Left lung (tissue), 10 donors: ENCODE measurements around the gene MRC2. TPM values are rescaled to one million over a fixed set of nuclear protein-coding genes. Genes with fewer than 3 reads are reported as not detected.

ENCODE experiments used
- ATAC-seq: fragments of 200-7000 bp; cut with Tn5 transposase; one replicate; pipeline ENCODE4 v1.9.1; 2020; ENCODE audit warnings: moderate library complexity
- DNase-seq, 4 donors: peaks; one replicate each; pipeline ENCODE4 v3.0.0-alpha.2; 2013 to 2020
- H3K27ac ChIP-seq, 2 donors: fragments of 200-600 bp; sonication (generic) in 1 of 2; one replicate each; pipeline versions ENCODE4 v1.5.0 to v1.8.0; 2020 to 2021
- H3K27me3 ChIP-seq, 2 donors: fragments of 200-600 bp; sonication (generic) in 1 of 2; one replicate each; pipeline versions ENCODE4 v1.5.0 to v1.8.0; 2020 to 2021
- H3K36me3 ChIP-seq, 2 donors: fragments of 200-600 bp; sonication (generic) in 1 of 2; one replicate each; pipeline versions ENCODE4 v1.5.0 to v1.8.0; 2020 to 2021
- H3K4me1 ChIP-seq, 2 donors: fragments of 200-600 bp; one replicate each; pipeline ENCODE4 v1.8.0; 2021
- H3K4me3 ChIP-seq, 2 donors: fragments of 200-600 bp; sonication (generic) in 1 of 2; one replicate each; pipeline versions ENCODE4 v1.5.0 to v1.8.0; 2020 to 2021; ENCODE audit warnings: mild to moderate bottlenecking in 1 of 2
- H3K9me3 ChIP-seq, 2 donors: fragments of 200-600 bp; sonication (generic) in 1 of 2; one replicate each; pipeline versions ENCODE4 v1.5.0 to v1.8.0; 2020 to 2021
- intact Hi-C, 2 donors: fragments of 100-400 bp; cut with DNase I; formaldehyde crosslinking; loops; one replicate each; pipeline versions ENCODE4 v1.11.2 to v1.14.2; 2022
- polyA plus RNA-seq, 6 donors: library from polyadenylated mRNA; unstranded; fragments of 120-200 nt; gene quantifications; one replicate each; pipeline ENCODE4 v1.2.1, GENCODE V29; 2013; ENCODE audit not compliant: insufficient read length in 6 of 6
- total RNA-seq, 2 donors: library from RNA; stranded (reverse); fragmentation: NEBNext Ultra II Directional; extraction: Animal tissue kit (Norgen Biotek cat#: 25700); gene quantifications; one replicate each; pipeline ENCODE4 v1.2.1, GENCODE V29; 2021
- TF ChIP-seq, protein P1 (sequence below), 2 donors: fragments of 200-600 bp; sonication (generic) in 1 of 2; IDR thresholded peaks; one replicate each; pipeline versions ENCODE4 v1.5.0 to v1.8.0; 2021; ENCODE audit warnings: antibody characterized with exemption in 2 of 2
- donor health status: DM: no; HTN: yes; CAD: no.
- donor health status: DM: no; HTN: no; CAD: no.

MRC2 gene
- total and polyA plus RNA-seq, 8 donors = 84.5 to 151 (median 101) TPM

DNA sequence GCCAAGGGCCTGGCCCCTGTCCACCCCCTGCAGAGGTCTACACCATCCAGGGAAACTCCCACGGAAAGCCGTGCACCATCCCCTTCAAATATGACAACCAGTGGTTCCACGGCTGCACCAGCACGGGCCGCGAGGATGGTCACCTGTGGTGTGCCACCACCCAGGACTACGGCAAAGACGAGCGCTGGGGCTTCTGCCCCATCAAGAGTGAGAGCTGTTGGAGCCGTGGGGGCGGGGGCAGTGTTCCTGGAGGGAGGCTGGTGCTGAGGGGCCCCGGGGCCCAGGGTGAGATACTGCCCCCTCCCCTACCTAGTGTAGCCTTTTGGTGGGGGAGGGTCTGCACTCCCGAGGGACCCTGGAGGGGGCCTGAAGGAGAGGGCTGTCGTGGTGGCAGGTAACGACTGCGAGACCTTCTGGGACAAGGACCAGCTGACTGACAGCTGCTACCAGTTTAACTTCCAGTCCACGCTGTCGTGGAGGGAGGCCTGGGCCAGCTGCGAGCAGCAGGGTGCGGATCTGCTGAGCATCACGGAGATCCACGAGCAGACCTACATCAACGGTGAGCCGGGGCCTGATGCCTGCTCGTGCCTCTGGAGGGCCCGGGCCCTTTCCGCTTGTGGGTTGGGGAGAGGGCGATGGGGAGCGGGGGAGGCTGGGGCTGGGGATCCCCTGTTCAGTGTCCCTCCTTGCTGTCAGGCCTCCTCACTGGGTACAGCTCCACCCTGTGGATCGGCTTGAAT is 38.8 kb downstream of the MRC2 start:
- TF ChIP-seq, protein P1, sequence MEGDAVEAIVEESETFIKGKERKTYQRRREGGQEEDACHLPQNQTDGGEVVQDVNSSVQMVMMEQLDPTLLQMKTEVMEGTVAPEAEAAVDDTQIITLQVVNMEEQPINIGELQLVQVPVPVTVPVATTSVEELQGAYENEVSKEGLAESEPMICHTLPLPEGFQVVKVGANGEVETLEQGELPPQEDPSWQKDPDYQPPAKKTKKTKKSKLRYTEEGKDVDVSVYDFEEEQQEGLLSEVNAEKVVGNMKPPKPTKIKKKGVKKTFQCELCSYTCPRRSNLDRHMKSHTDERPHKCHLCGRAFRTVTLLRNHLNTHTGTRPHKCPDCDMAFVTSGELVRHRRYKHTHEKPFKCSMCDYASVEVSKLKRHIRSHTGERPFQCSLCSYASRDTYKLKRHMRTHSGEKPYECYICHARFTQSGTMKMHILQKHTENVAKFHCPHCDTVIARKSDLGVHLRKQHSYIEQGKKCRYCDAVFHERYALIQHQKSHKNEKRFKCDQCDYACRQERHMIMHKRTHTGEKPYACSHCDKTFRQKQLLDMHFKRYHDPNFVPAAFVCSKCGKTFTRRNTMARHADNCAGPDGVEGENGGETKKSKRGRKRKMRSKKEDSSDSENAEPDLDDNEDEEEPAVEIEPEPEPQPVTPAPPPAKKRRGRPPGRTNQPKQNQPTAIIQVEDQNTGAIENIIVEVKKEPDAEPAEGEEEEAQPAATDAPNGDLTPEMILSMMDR (IDR thresholded peaks at IDR 0.05) = no peak
- DNase-seq (no peak), ATAC-seq (no peak)
- Histone ChIP-seq H3K36me3 (peaks cover 0 to 12% of the 10 kb centered on the region in 2 donors), H3K4me1 (no peaks in the 10 kb centered on the region), H3K4me3 (no peak overlapping the region), H3K9me3 (no peaks in the 10 kb centered on the region), H3K27me3 (no peaks in the 10 kb centered on the region), H3K27ac (no peak overlapping the region)
- intact Hi-C loops = no loop called here

DNA sequence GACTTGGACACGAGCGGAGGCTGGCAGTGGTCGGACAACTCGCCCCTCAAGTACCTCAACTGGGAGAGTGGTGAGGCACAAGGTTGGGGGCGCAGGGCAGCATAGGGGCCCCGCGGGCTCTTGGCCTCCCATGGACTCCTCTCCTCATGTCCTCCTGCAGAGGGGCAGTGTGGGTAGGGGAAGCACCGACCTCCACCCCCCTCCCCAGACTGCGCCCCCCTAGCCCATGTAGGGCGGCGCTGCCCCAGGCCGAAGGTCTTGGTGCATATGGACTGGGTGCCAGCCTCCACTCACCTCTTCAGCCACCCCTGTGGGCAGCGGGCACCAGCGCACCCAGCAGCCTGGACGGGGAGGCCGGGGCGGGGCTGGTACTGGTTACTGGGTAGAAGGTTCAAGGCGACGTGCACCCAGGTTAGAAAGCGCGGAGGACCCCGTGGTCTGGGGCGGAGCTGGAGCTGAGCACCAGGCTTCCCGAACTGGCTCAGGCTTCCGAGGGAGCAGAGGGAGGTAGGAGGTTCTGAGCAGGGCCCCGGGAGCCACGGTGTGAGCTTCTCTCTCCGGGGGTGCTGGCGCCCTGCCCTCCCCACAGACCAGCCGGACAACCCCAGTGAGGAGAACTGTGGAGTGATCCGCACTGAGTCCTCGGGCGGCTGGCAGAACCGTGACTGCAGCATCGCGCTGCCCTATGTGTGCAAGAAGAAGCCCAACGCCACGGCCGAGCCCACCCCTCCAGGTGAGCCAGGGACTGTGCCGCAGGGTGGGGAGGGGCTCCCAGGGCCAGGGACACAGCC is 39.5 kb downstream of the MRC2 start:
- TF ChIP-seq, protein P1 (IDR thresholded peaks at IDR 0.05) = no peak
- Histone ChIP-seq H3K36me3 (peaks cover 0 to 12% of the 10 kb centered on the region in 2 donors), H3K27ac (no peak overlapping the region), H3K9me3 (no peaks in the 10 kb centered on the region), H3K4me3 (no peak overlapping the region), H3K27me3 (no peaks in the 10 kb centered on the region), H3K4me1 (no peaks in the 10 kb centered on the region)
- intact Hi-C loops = no loop called here
- ATAC-seq (no peak), DNase-seq (peak in 1 of 4 donors; percentile 79)

DNA sequence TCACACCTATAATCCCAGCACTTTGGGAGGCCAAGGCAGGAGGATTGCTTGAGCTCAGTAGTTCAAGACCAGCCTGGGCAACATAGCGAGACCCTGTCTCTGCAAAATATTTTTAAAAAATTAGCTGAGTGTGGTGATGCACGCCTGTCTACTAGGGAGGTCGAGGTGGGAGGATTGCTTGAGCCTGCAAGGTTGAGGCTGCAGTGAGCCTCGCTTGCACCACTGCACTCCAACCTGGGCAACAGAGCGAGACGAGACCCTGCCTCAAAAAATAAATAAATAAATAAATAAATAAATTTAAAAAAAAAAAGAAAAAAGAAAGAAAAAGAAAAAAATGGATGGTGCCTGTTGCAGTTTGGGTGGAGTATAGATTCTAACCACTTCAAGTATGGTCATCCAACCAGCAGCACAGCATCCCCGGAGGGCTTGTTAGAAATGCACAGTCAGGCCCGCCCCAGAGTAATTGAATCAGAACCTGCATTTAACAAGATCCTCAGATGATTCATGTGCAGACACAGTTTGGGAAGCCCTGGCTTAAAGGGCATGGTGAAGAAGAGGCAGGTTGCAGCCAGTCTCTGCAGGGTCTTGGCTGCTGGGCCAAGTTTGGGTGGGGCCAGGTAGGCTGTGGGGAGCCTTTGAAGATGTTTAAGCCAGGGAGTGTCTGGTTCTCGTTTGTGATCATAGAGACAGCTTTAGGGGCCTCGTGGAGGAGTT is 40.8 kb downstream of the MRC2 start:
- H3K9me3 ChIP-seq = no peaks in the 10 kb centered on the region
- intact Hi-C loops = no loop called here
- H3K4me3 ChIP-seq = no peak overlapping the region

DNA sequence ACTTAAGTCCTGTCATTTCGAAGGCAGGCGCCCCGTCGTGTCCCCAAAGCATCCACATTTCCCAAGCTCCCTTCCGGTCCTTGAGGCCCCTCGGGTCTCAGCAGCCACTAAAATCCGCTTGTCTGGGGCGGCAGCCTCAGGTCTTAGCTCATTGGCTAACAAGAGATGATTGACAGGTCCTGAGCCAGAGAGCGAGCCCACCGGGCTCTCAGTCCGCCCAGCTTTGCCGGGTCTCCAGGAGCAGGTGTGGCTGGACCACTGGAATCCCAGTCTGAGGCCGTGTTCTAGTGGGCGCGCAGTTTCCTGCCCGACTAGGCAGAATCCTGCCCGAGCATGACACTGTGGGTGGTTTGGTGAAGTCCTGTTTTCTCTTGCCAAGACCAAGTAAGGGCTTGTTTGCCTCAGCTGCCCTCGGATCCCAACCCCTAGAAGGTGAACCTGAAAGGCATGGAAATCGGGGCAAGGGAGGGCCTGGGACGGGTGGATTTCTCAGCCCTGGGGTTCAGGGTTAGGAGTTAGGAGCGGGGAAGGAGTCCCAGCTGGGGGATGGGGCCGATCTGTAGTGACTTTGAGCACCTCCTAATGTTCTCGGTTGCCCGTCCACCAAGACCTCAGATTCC is 42.8 kb downstream of the MRC2 start:
- peaks cover 0 to 5% of the 10 kb centered on the region in 2 donors for H3K4me1 ChIP-seq
- TF ChIP-seq, protein P1 (IDR thresholded peaks at IDR 0.05) = no peak
- no peaks in the 10 kb centered on the region for H3K27me3 ChIP-seq
- H3K27ac ChIP-seq = no peak overlapping the region
- DNase-seq (no peak), ATAC-seq (no peak)
- peaks cover 0 to 16% of the 10 kb centered on the region in 2 donors for H3K36me3 ChIP-seq
- H3K9me3 ChIP-seq = no peaks in the 10 kb centered on the region
- intact Hi-C loops = no loop called here
- no peak overlapping the region for H3K4me3 ChIP-seq

More for the DNA sequence above, 40.8 kb downstream of the MRC2 start:
- Histone ChIP-seq H3K27me3 (no peaks in the 10 kb centered on the region), H3K36me3 (peaks cover 0 to 12% of the 10 kb centered on the region in 2 donors), H3K4me1 (no peaks in the 10 kb centered on the region), H3K27ac (no peak overlapping the region)
- TF ChIP-seq, protein P1 (IDR thresholded peaks at IDR 0.05) = no peak
- DNase-seq (no peak), ATAC-seq (no peak)
